OCI-LY3 (cell line): ENCODE data around the gene USP10.

Experiments
- H2AFZ ChIP-seq: fragments of 200-600, 300-600 bp; shearing (Covaris generic); 2 replicates; pipeline ENCODE4 v1.6.0; 2014; ENCODE audit warnings: antibody characterized with exemption, low read depth, low read length
- H3K27ac ChIP-seq: fragments of 200-600, 300-600 bp; sonication (generic); 2 replicates; pipeline ENCODE4 v1.5.1; 2014; ENCODE audit warnings: mild to moderate bottlenecking, low read length, moderate library complexity, mixed read lengths
- H3K27me3 ChIP-seq: fragments of 200-600, 300-600 bp; sonication (generic); 2 replicates; pipeline ENCODE4 v1.6.1; 2014; ENCODE audit warnings: low read depth, low read length, mixed read lengths
- H3K36me3 ChIP-seq: fragments of 200-600, 300-600 bp; sonication (generic); replicated peaks from 2 replicates; pipeline ENCODE3; 2014; ENCODE audit warnings: low read depth, low read length, mixed read lengths
- H3K4me1 ChIP-seq: fragments of 300-600, 200-600 bp; sonication (generic); 2 replicates; pipeline ENCODE4 v1.6.1; 2014; ENCODE audit warnings: low read length, mixed read lengths
- H3K4me2 ChIP-seq: fragments of 200-600, 300-600 bp; sonication (generic); 2 replicates; pipeline ENCODE4 v1.6.1; 2014; ENCODE audit warnings: low read length, mixed read lengths
- H3K4me3 ChIP-seq: fragments of 300-600, 200-600 bp; sonication (generic); 2 replicates; pipeline ENCODE4 v1.5.1; 2014; ENCODE audit warnings: antibody characterized with exemption, mild to moderate bottlenecking, low read length, moderate library complexity
- H3K79me2 ChIP-seq: fragments of 300-600, 200-600 bp; shearing (Covaris generic); 2 replicates; pipeline ENCODE4 v1.6.1; 2014; ENCODE audit warnings: mild to moderate bottlenecking, low read length, mixed read lengths
- H3K9ac ChIP-seq: fragments of 300-600, 200-600 bp; shearing (Covaris generic); 2 replicates; pipeline ENCODE4 v1.6.0; 2014; ENCODE audit warnings: mild to moderate bottlenecking, low read length, moderate library complexity
- H3K9me3 ChIP-seq: fragments of 200-600, 300-600 bp; shearing (Covaris generic); 2 replicates; pipeline ENCODE4 v1.6.1; 2014; ENCODE audit warnings: low read length, mixed read lengths; ENCODE audit not compliant: insufficient read depth
- H4K20me1 ChIP-seq: fragments of 200-600, 300-600 bp; sonication (generic); 2 replicates; pipeline ENCODE4 v1.6.1; 2016; ENCODE audit warnings: low read length, mixed read lengths; ENCODE audit not compliant: insufficient read depth
- EZH2phosphoT487 ChIP-seq: fragments of 200-600 bp; shearing (Covaris generic); IDR thresholded peaks from 2 replicates; pipeline ENCODE4 v1.6.1; 2018; ENCODE audit warnings: antibody characterized with exemption, mixed run types, low read depth
- TF ChIP-seq, protein P1 (sequence below): fragments of 200-600, 300-600 bp; sonication (generic); IDR thresholded peaks from 2 replicates; pipeline ENCODE4 v1.5.1; 2014; ENCODE audit warnings: antibody characterized with exemption, low read length, low read depth

USP10 gene

DNA sequence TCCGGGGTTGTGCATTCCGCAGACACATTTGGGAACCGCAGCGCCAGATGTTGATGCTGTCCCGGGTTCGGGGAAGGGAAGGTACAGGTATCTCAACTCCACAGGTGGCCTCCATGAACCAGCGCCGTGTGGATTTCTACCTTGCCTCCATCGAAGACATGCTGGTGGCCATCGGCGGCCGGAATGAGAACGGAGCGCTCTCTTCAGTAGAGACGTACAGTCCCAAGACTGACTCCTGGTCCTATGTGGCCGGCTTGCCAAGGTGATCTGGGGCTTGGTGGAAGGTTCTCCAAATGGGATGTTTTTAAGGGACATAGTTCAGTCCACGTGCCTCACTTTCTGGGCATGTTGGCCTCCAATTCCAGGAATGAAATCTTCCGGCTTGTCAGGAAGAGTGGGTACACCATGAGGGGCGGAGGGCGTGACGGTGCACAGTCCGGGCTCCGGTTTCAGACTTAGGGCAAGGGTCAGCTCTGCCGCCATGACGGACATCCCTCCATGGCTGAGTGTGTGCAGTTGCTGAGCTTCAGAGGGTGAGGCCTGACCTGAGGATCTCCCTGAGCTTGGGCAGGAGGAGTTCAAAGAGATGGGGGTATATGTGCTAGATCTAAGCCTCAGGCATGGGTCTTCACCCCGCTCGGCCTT is 40.0 kb upstream of the USP10 start:
- H2AFZ ChIP-seq, result no peak overlapping the region
- H3K4me3 ChIP-seq, result no peak overlapping the region
- H3K36me3 ChIP-seq, result peaks cover 25% of the 10 kb centered on the region
- peaks cover 4% of the 10 kb centered on the region for H3K4me1 ChIP-seq
- H3K27me3 ChIP-seq, result no peaks in the 10 kb centered on the region
- TF ChIP-seq, protein P1, sequence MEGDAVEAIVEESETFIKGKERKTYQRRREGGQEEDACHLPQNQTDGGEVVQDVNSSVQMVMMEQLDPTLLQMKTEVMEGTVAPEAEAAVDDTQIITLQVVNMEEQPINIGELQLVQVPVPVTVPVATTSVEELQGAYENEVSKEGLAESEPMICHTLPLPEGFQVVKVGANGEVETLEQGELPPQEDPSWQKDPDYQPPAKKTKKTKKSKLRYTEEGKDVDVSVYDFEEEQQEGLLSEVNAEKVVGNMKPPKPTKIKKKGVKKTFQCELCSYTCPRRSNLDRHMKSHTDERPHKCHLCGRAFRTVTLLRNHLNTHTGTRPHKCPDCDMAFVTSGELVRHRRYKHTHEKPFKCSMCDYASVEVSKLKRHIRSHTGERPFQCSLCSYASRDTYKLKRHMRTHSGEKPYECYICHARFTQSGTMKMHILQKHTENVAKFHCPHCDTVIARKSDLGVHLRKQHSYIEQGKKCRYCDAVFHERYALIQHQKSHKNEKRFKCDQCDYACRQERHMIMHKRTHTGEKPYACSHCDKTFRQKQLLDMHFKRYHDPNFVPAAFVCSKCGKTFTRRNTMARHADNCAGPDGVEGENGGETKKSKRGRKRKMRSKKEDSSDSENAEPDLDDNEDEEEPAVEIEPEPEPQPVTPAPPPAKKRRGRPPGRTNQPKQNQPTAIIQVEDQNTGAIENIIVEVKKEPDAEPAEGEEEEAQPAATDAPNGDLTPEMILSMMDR, result no peak
- no peak for TF ChIP-seq EZH2phosphoT487
- H4K20me1 ChIP-seq, result no peaks in the 10 kb centered on the region
- H3K4me2 ChIP-seq, result no peak overlapping the region
- no peaks in the 10 kb centered on the region for H3K9me3 ChIP-seq
- no peak overlapping the region for H3K9ac ChIP-seq
- no peaks in the 10 kb centered on the region for H3K79me2 ChIP-seq
- H3K27ac ChIP-seq, result no peak overlapping the region

DNA sequence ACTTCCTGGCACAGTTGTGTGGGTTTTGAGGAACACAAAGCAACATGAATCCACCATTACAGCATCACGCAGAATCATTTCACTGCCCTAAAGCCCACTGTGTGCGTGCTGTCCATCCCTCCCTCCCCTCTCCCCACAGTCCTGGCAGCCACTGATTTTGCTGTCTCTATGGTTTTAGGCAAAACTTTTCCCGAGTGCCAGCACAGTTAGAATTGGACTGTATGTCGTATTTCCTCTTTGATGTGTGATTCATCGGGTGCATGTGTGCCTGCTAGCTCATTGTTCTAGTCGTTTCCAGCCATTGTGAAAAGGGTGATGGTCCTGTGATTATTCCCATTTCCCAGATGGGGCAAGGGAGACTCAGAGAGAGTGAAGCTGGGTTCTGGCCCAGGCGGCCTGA is 38.8 kb upstream of the USP10 start:
- Histone ChIP-seq H3K79me2 (no peaks in the 10 kb centered on the region), H3K4me2 (no peak overlapping the region), H3K4me3 (no peak overlapping the region), H3K9ac (no peak overlapping the region), H3K4me1 (peaks cover 4% of the 10 kb centered on the region), H3K9me3 (no peaks in the 10 kb centered on the region), H3K27me3 (no peaks in the 10 kb centered on the region), H2AFZ (no peak overlapping the region), H4K20me1 (no peaks in the 10 kb centered on the region), H3K27ac (no peak overlapping the region), H3K36me3 (peaks cover 25% of the 10 kb centered on the region)
- TF ChIP-seq, protein P1, result no peak
- no peak for TF ChIP-seq EZH2phosphoT487

DNA sequence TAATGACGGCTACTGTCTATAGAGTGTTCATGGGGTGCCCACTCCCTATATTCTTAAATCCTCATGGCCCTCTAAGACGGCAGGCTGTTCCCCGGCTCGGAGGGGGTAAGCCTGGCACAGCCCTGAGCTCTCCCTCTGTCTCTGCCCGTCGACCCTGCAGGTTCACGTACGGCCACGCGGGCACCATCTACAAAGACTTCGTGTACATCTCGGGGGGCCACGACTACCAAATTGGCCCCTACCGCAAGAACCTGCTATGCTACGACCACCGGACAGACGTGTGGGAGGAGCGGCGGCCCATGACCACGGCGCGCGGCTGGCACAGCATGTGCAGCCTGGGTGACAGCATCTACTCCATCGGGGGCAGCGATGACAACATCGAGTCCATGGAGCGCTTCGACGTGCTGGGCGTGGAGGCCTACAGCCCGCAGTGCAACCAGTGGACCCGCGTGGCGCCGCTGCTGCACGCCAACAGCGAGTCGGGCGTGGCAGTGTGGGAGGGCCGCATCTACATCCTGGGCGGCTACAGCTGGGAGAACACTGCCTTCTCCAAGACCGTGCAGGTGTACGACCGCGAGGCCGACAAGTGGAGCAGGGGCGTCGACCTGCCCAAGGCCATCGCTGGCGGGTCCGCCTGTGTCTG is 38.3 kb upstream of the USP10 start:
- no peaks in the 10 kb centered on the region for H3K9me3 ChIP-seq
- peaks cover 25% of the 10 kb centered on the region for H3K36me3 ChIP-seq
- no peak overlapping the region for H3K27ac ChIP-seq
- H4K20me1 ChIP-seq, result no peaks in the 10 kb centered on the region
- no peak overlapping the region for H3K9ac ChIP-seq
- H3K4me2 ChIP-seq, result no peak overlapping the region
- no peaks in the 10 kb centered on the region for H3K79me2 ChIP-seq
- TF ChIP-seq, protein P1, result no peak
- TF ChIP-seq EZH2phosphoT487, result no peak
- H2AFZ ChIP-seq, result no peak overlapping the region
- peaks cover 4% of the 10 kb centered on the region for H3K4me1 ChIP-seq
- no peaks in the 10 kb centered on the region for H3K27me3 ChIP-seq
- H3K4me3 ChIP-seq, result no peak overlapping the region

DNA sequence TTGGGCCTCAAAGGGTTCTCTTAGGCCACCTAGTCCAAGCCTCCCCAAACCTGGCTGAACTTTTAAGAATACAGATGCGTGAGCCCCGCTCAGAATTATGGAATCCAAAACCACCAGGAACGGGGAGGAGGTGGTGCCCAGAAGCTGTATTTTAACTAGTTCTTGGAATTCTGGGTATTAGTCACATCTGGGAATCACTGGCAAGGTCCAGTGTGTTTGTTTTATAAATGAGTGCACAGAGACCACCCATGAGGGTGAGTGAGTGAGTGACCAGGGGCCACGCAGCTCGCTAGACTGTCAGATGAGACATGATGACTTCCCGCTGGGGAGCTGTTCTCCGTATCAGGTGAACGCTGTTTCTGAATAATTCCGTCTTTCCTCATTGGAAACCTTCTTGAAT is 37.3 kb upstream of the USP10 start:
- Histone ChIP-seq H3K36me3 (peaks cover 25% of the 10 kb centered on the region), H3K27ac (no peak overlapping the region), H3K27me3 (no peaks in the 10 kb centered on the region), H3K4me2 (no peak overlapping the region), H3K4me3 (no peak overlapping the region), H3K79me2 (no peaks in the 10 kb centered on the region), H4K20me1 (no peaks in the 10 kb centered on the region), H3K9ac (no peak overlapping the region), H2AFZ (no peak overlapping the region), H3K9me3 (no peaks in the 10 kb centered on the region), H3K4me1 (peaks cover 4% of the 10 kb centered on the region)
- TF ChIP-seq, protein P1, result no peak
- TF ChIP-seq EZH2phosphoT487, result no peak
